GM23248 (cell line): ENCODE data around the gene TBKBP1. TPM values are rescaled to one million over a fixed set of nuclear protein-coding genes. Genes with fewer than 3 reads are reported as not detected.

ENCODE experiments used
- DNase-seq: peaks from one replicate; pipeline ENCODE4 v3.0.0-alpha.2; 2015
- H2AFZ ChIP-seq: fragments of 200-600 bp; sonication (generic); 2 replicates; pipeline ENCODE4 v1.6.1; 2016; ENCODE audit warnings: antibody characterized with exemption
- H3F3A ChIP-seq: fragments of 200-600 bp; sonication (generic); 2 replicates; pipeline ENCODE4 v1.6.1; 2016; ENCODE audit warnings: mild to moderate bottlenecking, antibody characterized with exemption, mixed run types; ENCODE audit not compliant: insufficient read depth
- H3K27ac ChIP-seq: fragments of 200-600 bp; sonication (generic); 2 replicates; pipeline ENCODE4 v1.5.1; 2016; ENCODE audit warnings: mild to moderate bottlenecking
- H3K27me3 ChIP-seq: fragments of 200-600 bp; sonication (generic); replicated peaks from 2 replicates; pipeline ENCODE4 v1.6.1; 2016; ENCODE audit warnings: mild to moderate bottlenecking; ENCODE audit not compliant: insufficient read depth
- H3K36me3 ChIP-seq: fragments of 200-600 bp; sonication (generic); 2 replicates; pipeline ENCODE4 v1.6.1; 2016; ENCODE audit warnings: low read depth, mild to moderate bottlenecking
- H3K4me1 ChIP-seq: fragments of 200-600 bp; sonication (generic); 2 replicates; pipeline ENCODE4 v1.6.1; 2016; ENCODE audit warnings: mild to moderate bottlenecking; ENCODE audit not compliant: insufficient read depth
- H3K4me2 ChIP-seq: fragments of 200-600 bp; sonication (generic); one replicate; pipeline ENCODE4 v1.6.1; 2016; ENCODE audit warnings: mild to moderate bottlenecking; ENCODE audit not compliant: unreplicated experiment
- H3K4me3 ChIP-seq: fragments of 200-600 bp; sonication (generic); 2 replicates; pipeline ENCODE4 v1.5.1; 2016; ENCODE audit warnings: mild to moderate bottlenecking
- H3K79me2 ChIP-seq: fragments of 200-600 bp; sonication (generic); 2 replicates; pipeline ENCODE4 v1.6.1; 2016; ENCODE audit warnings: mild to moderate bottlenecking; ENCODE audit not compliant: insufficient read depth
- H3K9ac ChIP-seq: fragments of 200-600 bp; sonication (generic); 2 replicates; pipeline ENCODE4 v1.6.1; 2016; ENCODE audit warnings: mild to moderate bottlenecking
- H3K9me2 ChIP-seq: fragments of 200-600 bp; sonication (generic); 2 replicates; pipeline ENCODE4 v1.6.1; 2016; ENCODE audit warnings: mixed run types, mild to moderate bottlenecking, moderate library complexity; ENCODE audit not compliant: insufficient read depth
- H3K9me3 ChIP-seq: fragments of 200-600 bp; sonication (generic); one replicate; pipeline ENCODE4 v1.6.1; 2017; ENCODE audit warnings: low read depth
- H4K20me1 ChIP-seq: fragments of 200-600 bp; sonication (generic); 2 replicates; pipeline ENCODE4 v1.6.0; 2016; ENCODE audit not compliant: insufficient read depth
- EZH2 ChIP-seq: fragments of 200-600 bp; sonication (generic); IDR thresholded peaks from 2 replicates; pipeline ENCODE4 v1.6.1; 2018; ENCODE audit warnings: antibody characterized with exemption, mild to moderate bottlenecking; ENCODE audit not compliant: insufficient read depth, poor library complexity, severe bottlenecking
- EZH2phosphoT487 ChIP-seq: fragments of 200-600 bp; sonication (generic); IDR thresholded peaks from 2 replicates; pipeline ENCODE4 v1.6.1; 2018; ENCODE audit warnings: antibody characterized with exemption, moderate library complexity, mild to moderate bottlenecking, low read depth; ENCODE audit not compliant: insufficient read depth
- WGBS, 2 experiments: methylation state at CpG; one replicate each; pipeline ENCODE4 v1.1.6; 2015 to 2017; ENCODE audit warnings: low lambda C conversion rate in 2 of 2, low coverage in 1 of 2; ENCODE audit errors: missing lambda C conversion rate in 2 of 2; 5-methylcytosine and 5-hydroxymethylcytosine counted together
- in situ Hi-C: fragments of 300-500 bp; cut with MboI; formaldehyde crosslinking; loops from 2 replicates; pipeline ENCODE4 v1.15.0; 2020
- polyA plus RNA-seq: library from polyadenylated mRNA; unstranded; fragments of >200 nt; fragmentation: Nextera tagmentation; extraction: Ambion mirVana; gene quantifications from 2 replicates; pipeline ENCODE4 v1.2.1, GENCODE V29; 2016
- total RNA-seq: library from RNA; depleted of rRNA; stranded (reverse); fragments of >200 nt; shearing (Covaris generic); gene quantifications from 2 replicates; pipeline ENCODE4 v1.2.3, GENCODE V29; 2014

Gene TBKBP1
- total and polyA plus RNA-seq, 2 experiments from 2014 or later: 1.1 to 12.3 TPM

DNA sequence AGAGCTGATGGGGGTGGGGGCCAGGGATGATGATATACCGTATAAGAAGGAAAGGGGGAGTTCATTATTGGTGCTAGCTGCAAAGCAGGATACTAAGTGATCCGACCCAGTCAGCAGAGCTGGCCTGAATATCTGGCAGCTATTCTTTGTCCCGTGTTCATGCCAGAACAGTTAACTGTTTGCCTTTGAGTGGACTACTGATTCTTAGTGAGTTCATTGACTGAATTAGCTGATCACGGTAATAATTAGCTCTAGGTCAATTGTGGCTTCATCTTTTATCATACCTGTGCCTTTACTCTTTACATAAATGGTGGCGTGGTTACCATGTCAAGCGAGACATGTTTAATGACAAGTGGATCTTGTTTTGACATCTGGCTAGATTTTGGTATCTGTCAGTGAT lies 39.0 kb upstream of the TBKBP1 start:
- peaks cover 51% of the 10 kb centered on the region for H3F3A ChIP-seq
- 40 to 43% methylated on average over 6 of the region's 6 CpGs for WGBS, 2 experiments
- peak; percentile 37 for DNase-seq
- peaks cover 20% of the 10 kb centered on the region for H4K20me1 ChIP-seq
- H2AFZ ChIP-seq: no peak overlapping the region
- H3K27ac ChIP-seq: no peak overlapping the region
- H3K9me3 ChIP-seq: no peaks in the 10 kb centered on the region
- in situ Hi-C loops: no loop called here
- peak overlapping the region; percentile 41 for H3K4me3 ChIP-seq
- peaks cover 43% of the 10 kb centered on the region for H3K4me1 ChIP-seq
- H3K79me2 ChIP-seq: peaks cover 93% of the 10 kb centered on the region
- peak overlapping the region; percentile 19 for H3K4me2 ChIP-seq
- TF ChIP-seq EZH2phosphoT487: no peak
- peaks cover 74% of the 10 kb centered on the region for H3K36me3 ChIP-seq
- H3K27me3 ChIP-seq: no peaks in the 10 kb centered on the region
- no peaks in the 10 kb centered on the region for H3K9me2 ChIP-seq
- peak overlapping the region; percentile 18; the same call in 1 of the 2 replicates for H3K9ac ChIP-seq

GRCh38 chr17:47660064-47660492 lies 33.9 kb upstream of the TBKBP1 start:
- peaks cover 5% of the 10 kb centered on the region for H3K4me1 ChIP-seq
- H3K79me2 ChIP-seq: peaks cover 99% of the 10 kb centered on the region
- WGBS, 2 experiments: 92 to 93% methylated on average over 6 of the region's 6 CpGs

DNA sequence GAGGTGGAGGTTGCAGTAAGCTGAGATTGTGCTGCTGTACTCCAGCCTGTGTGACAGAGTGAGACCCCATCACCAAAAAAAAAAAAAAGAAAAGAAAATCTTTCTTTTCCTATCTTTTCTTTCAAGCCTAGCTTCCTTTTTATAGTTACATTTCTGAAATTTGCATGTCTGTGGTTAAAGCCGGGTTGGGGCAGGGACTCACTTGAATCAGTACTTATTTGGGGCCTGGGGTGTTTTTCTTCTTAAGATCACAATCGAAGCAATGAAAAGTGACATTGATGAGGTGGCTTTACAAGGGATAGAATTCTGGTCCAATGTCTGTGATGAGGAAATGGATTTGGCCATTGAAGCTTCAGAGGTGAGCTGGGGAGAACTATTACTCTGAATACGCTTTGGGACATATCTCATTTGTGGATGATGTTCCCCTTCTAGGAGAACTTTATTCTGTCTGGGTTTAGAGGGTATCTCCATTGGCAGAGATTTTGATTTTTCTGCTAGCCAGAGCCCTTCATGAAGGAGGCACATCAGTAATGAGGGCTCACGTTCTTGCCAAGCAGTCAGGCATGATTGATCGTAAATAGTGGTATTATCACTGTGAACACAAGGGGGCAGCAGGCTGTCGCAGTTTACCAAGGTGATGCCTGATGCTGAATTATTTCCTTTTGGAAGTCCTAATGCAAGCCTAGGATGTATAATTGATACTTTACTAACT lies 29.9 kb upstream of the TBKBP1 start:
- H3K36me3 ChIP-seq: peaks cover 92% of the 10 kb centered on the region
- 0 out of 2 replicates have a peak, but pooled peaks cover 7% of the 10 kb centered on the region for H4K20me1 ChIP-seq
- H3F3A ChIP-seq: peaks cover 60% of the 10 kb centered on the region
- peak; percentile 70 for DNase-seq
- WGBS, 2 experiments: 61% methylated on average over 6 of the region's 6 CpGs
- H2AFZ ChIP-seq: no peak overlapping the region
- H3K9me2 ChIP-seq: no peaks in the 10 kb centered on the region
- no peaks in the 10 kb centered on the region for H3K27me3 ChIP-seq
- H3K27ac ChIP-seq: no peak overlapping the region
- no peaks in the 10 kb centered on the region for H3K9me3 ChIP-seq
- no peak overlapping the region for H3K9ac ChIP-seq
- H3K4me2 ChIP-seq: no peak overlapping the region
- TF ChIP-seq EZH2: no peak
- TF ChIP-seq EZH2phosphoT487: no peak
- H3K4me1 ChIP-seq: no peaks in the 10 kb centered on the region
- H3K4me3 ChIP-seq: no peak overlapping the region
- peaks cover 93% of the 10 kb centered on the region for H3K79me2 ChIP-seq
- in situ Hi-C loops: no loop called here

More at GRCh38 chr17:47660064-47660492, 33.9 kb upstream of the TBKBP1 start:
- Histone ChIP-seq H3K36me3 (peaks cover 90% of the 10 kb centered on the region), H2AFZ (no peak overlapping the region), H3K27ac (peak overlapping the region; percentile 4; the same call in 1 of the 2 replicates), H3K9ac (no peak overlapping the region), H3K4me3 (no peak overlapping the region), H3K4me2 (no peak overlapping the region), H3K9me3 (no peaks in the 10 kb centered on the region), H3K27me3 (no peaks in the 10 kb centered on the region), H4K20me1 (peaks cover 14% of the 10 kb centered on the region; the same call in 1 of the 2 replicates), H3K9me2 (no peaks in the 10 kb centered on the region), H3F3A (peaks cover 73% of the 10 kb centered on the region)
- DNase-seq: peak; percentile 14
- in situ Hi-C loops: no loop called here
- TF ChIP-seq EZH2: no peak

DNA sequence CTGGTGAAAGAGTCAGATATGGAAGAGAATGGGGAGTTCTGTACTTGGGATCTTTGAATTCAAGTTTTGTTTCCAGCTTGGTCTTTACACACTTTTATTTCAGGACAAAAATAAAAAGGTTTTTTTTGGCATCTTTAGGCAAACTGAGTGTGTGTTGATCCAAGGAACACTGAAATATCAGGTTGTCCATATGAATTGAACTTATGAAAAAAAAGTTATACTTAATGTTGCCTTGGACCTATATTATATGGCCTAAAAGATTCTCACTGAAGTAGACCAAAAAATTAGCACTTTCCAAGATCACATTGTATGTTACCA lies 29.4 kb upstream of the TBKBP1 start:
- in situ Hi-C loops: no loop called here
- no peak overlapping the region for H2AFZ ChIP-seq
- no peak overlapping the region for H3K4me2 ChIP-seq
- no peak overlapping the region for H3K9ac ChIP-seq
- H3K27ac ChIP-seq: no peak overlapping the region
- H3F3A ChIP-seq: peaks cover 65% of the 10 kb centered on the region
- peaks cover 93% of the 10 kb centered on the region for H3K79me2 ChIP-seq
- DNase-seq: no peak
- no peaks in the 10 kb centered on the region for H3K9me2 ChIP-seq
- no peak for TF ChIP-seq EZH2
- TF ChIP-seq EZH2phosphoT487: no peak
- no peak overlapping the region for H3K4me3 ChIP-seq
- H4K20me1 ChIP-seq: 0 out of 2 replicates have a peak, but pooled peaks cover 7% of the 10 kb centered on the region
- no peaks in the 10 kb centered on the region for H3K9me3 ChIP-seq
- H3K27me3 ChIP-seq: no peaks in the 10 kb centered on the region
- H3K4me1 ChIP-seq: no peaks in the 10 kb centered on the region
- H3K36me3 ChIP-seq: peaks cover 93% of the 10 kb centered on the region

GRCh38 chr17:47665655-47666054 lies 28.3 kb upstream of the TBKBP1 start:
- Histone ChIP-seq H4K20me1 (0 out of 2 replicates have a peak, but pooled peaks cover 3% of the 10 kb centered on the region), H3K9me2 (no peaks in the 10 kb centered on the region)
- WGBS, 2 experiments: 36 to 43% methylated on average over 3 of the region's 3 CpGs

More at GRCh38 chr17:47665655-47666054, 28.3 kb upstream of the TBKBP1 start:
- no peaks in the 10 kb centered on the region for H3K4me1 ChIP-seq
- H3K79me2 ChIP-seq: peaks cover 94% of the 10 kb centered on the region
- no peaks in the 10 kb centered on the region for H3K27me3 ChIP-seq
- peaks cover 62% of the 10 kb centered on the region for H3F3A ChIP-seq
- H2AFZ ChIP-seq: no peak overlapping the region
- no peak overlapping the region for H3K4me3 ChIP-seq
- peak; percentile 75 for DNase-seq
- no peak overlapping the region for H3K4me2 ChIP-seq
- no peak overlapping the region for H3K9ac ChIP-seq
- TF ChIP-seq EZH2phosphoT487 (no peak), EZH2 (no peak)
- in situ Hi-C loops: no loop called here
- H3K27ac ChIP-seq: peak overlapping the region; percentile 46
- no peaks in the 10 kb centered on the region for H3K9me3 ChIP-seq
- H3K36me3 ChIP-seq: peaks cover 93% of the 10 kb centered on the region
